NCI-H446 treated with DMSO at 0.1 percent for 48 hours (cell line): ENCODE data around the gene ETNK1.
"Not testable (repeated sequence)": the region's sequence is repeated elsewhere in the genome, so short reads cannot be mapped to it uniquely, and the experiment has no call there.

Experiments
- DNase-seq: peaks from one replicate; lab custom pipeline; 2025; lab: John Stamatoyannopoulos, UW

Gene ETNK1, protein sequence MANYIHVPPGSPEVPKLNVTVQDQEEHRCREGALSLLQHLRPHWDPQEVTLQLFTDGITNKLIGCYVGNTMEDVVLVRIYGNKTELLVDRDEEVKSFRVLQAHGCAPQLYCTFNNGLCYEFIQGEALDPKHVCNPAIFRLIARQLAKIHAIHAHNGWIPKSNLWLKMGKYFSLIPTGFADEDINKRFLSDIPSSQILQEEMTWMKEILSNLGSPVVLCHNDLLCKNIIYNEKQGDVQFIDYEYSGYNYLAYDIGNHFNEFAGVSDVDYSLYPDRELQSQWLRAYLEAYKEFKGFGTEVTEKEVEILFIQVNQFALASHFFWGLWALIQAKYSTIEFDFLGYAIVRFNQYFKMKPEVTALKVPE

DNA sequence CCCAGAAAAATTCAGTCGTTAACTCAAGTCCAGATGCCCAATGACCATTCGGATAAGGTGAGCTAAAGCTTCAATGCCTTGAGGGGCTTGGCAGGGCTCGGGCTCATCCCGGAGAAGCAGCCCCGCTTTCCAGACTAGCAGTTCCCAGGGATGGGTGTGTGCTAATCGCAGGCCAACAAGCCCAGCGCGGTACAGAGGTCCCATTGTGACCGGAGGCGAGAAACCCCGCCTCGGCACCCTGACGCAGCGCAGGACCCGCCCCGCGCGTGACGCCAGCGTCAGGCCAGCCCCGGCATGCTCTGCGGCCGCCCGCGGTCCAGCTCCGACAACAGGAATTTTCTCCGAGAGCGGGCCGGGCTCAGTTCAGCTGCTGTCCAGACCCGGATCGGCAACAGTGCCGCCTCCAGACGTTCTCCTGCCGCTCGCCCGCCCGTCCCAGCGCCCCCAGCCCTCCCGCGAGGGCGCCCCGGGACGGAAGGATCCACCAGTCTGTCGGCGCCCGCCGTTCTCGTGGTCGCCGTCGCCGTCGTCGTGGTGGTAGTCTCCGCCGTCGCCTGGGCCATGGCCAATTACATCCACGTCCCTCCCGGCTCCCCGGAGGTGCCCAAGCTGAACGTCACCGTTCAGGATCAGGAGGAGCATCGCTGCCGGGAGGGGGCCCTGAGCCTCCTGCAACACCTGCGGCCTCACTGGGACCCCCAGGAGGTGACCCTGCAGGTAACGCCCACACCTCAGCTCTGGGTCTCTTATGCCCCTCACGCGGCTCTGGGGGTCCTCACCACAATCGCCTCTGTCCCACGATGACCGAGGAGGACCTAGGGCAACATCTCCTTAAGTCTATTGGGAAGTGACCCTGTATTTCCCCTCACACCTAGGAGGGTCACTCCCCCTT lies at the start of gene ETNK1:
Gene ETNK1 (plus strand): TSS at position 302 of the 892 bp plus-strand sequence. CDS start 260 bp downstream, at position 562.
- DNase-seq, result peak; percentile 78

- DNase-seq, result no peak
These were observed 48.9 kb upstream of the ETNK1 start for GRCh38 chr12:22576065-22576464.

DNA sequence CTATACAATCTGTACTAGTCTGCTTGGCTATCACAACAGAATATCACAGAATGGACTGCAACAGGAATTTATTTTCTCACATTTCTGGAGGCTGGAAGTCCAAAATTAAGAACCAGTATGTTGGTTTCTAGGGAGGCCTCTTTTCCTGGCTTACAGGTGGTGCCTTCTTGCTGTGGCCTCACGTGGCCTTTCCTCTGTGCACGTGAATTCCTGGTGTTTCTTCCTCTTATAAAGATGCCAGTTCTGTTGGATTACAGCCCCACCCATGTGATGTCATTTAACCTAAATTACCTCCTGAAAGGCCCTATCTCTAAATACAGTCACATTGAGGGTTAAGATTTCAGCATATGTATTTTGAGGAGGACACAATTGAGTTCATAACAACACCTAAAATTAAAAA lies 48.5 kb upstream of the ETNK1 start:
- DNase-seq, result no peak

GRCh38 chr12:22577667-22578066 lies 47.3 kb upstream of the ETNK1 start:
- DNase-seq, result no peak

GRCh38 chr12:22578328-22578727 lies 46.6 kb upstream of the ETNK1 start:
- no peak for DNase-seq

DNA sequence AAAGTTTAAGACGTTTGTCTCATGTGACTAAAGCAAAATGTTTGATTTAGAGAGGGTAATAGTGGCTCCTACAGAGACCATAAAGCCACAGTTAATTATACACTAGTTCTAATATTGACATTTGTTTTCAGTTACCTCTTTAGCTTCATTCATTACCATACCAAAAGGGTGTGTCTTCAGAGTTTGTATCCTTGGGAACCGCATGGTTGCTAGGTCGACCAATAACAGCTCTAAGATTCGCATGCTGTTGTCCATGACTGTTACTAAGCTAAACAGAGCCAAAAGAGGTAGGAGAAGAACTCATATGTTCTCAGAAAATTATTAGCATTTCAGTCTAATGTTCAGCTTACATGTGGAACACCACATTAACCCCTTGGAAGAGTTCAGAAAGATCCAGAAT lies 36.2 kb upstream of the ETNK1 start:
- DNase-seq, result no peak

DNA sequence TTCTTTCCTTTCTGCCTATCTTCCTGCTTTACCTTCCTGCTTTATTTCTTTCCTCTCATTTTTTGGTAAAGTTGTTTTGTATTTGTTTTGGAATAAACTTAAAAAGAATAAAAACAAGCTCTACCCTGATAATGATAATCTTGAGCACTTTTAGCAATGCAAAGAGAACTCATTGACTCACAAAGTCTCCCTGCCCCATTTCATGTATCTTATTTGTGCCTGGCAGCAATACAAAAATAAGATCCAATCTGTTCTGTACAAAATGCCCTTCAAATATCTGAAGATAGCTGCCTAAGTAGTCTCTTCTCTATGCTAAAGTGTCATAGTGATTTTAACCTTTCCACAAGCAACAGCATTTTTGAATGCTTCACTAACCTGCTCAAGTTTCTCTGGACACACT lies 31.1 kb upstream of the ETNK1 start:
- no peak for DNase-seq

DNA sequence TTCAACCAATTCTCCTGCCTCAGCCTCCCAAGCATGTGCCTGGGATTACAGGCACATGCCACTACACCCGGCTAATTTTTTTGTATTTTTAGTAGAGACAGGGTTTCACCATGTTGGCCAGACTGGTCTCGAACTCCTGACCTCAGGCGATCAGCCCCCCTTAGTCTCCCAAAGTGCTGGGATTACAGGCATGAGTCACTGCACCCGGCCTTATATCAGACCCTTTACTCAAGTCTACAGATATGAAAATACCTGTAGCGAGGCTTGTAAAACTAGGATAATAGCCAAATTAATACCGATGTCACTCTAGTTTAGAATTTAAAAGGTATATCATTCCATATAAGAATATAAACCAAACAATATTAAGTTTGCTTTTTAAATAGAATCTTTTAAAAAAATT lies 27.4 kb upstream of the ETNK1 start:
- DNase-seq, result not testable (repeated sequence)

- DNase-seq, result no peak
These were observed 26.7 kb upstream of the ETNK1 start for GRCh38 chr12:22598141-22598762.

DNA sequence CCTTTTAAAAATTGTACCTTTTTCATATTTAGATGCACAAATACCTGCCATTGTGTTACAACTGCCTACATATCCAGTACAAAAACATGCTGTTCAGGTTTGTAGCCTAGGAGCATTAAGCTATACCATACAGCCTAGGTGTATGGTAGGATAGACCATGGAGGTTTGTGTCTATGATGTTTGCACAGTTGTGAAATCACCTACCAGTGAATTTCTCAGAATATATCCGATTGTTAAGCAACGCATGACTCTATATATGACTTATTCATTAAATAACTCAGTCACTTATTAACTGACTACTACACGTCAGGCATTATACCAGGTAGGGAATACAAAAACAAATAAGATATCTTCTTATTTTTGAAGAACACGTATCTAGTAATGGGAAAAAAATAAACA lies 26.2 kb upstream of the ETNK1 start:
- no peak for DNase-seq

DNA sequence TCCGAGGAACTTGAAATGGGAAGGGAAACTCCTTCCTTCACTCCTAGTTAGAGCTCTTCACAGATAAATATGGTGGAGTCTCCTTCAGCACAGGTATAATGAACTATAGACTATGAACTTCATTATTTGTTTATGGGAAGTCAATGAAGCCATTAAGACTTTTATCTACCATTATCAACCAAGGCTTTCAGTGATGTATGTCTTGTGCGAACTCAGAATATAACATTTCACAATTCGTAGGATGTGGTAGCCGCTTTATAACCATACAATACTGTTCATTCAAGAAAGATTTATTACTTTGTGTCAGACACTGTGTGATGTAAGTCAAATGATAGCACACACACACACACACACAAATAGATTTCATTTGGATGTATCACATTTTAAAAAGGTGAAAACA lies 24.8 kb upstream of the ETNK1 start:
- no peak for DNase-seq

GRCh38 chr12:22609501-22609900 lies 15.5 kb upstream of the ETNK1 start:
- no peak for DNase-seq

DNA sequence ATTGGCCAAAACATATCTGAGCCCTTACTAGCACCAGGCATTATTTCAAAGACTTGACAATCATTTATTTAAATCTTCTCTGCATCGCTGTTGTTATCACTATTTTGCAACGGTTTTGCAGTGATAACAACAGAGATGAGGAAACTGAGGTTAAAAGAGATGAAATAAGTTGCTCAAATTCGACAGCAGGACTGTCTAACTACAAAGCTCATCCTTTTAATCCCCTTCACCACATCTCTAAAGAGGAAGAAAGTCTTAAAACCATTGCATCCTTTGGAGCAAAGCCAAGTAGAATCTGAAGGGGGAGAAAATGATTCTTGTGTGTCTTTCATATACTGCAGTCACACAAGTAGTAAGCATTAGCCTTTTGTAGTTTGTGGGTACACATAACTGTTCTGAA lies 14.8 kb upstream of the ETNK1 start:
- DNase-seq, result no peak

GRCh38 chr12:22612822-22613221 lies 12.1 kb upstream of the ETNK1 start:
- not testable (repeated sequence) for DNase-seq

GRCh38 chr12:22615963-22616501 lies 8.9 kb upstream of the ETNK1 start:
- DNase-seq, result no peak

GRCh38 chr12:22617630-22618029 lies 7.3 kb upstream of the ETNK1 start:
- DNase-seq, result no peak

DNA sequence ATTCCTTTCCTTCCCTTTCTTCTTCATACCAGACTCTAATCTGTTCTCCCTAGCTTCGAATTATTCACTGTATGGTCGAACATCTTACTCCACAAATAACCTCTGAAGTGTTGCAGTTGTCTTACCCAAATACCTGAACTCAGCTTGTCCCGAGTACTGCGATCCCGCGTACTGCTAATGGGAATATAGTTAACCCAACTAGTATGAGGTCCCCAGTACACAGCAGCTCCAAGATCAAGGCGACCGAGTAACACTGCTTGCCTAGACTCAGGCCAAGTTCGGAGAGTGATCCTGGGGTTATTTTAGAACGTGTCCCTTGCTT lies 462 bp upstream of the ETNK1 start:
- no peak for DNase-seq

GRCh38 chr12:22625762-22626294 lies 857 bp downstream of the ETNK1 start:
- DNase-seq, result no peak

DNA sequence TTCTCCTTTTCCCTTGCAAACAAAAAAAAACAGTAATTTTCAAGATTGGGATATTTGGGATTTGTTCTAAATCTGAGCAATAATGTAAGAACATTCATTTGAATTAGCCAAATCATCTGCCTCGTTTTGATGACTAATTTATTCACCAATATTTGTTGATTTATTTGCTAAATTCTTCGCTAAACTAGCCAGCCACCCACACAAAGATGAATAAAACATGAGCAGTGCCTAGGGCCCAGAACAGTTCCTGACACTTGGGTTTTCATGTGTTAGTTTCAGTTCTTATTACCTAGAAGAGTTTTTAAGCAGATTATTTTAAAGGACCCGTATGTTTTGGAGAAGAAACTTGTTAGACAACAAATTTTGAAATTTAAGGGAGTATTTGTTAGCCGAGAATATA lies 1.4 kb downstream of the ETNK1 start:
- DNase-seq, result no peak

GRCh38 chr12:22627371-22627770 lies 2.4 kb downstream of the ETNK1 start:
- DNase-seq, result no peak

DNA sequence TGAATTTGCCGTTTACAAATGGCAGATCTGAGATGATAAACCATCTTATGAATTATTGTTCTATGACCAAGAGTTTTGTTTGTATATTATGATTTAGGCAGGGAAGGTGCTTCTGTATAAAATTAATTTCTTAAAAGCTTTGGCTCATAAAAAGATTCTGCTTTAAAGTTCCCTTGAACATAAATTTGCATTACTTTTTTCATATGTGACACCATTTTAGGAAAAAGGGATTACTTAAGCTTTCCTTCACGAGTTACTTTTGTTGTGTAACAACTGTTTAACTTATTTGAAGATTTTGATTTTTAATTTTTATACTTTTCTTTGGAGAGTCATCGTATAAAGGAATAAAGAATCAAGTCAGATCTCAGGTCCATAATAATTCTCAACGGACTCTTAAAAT lies 3.3 kb downstream of the ETNK1 start:
- no peak for DNase-seq

DNA sequence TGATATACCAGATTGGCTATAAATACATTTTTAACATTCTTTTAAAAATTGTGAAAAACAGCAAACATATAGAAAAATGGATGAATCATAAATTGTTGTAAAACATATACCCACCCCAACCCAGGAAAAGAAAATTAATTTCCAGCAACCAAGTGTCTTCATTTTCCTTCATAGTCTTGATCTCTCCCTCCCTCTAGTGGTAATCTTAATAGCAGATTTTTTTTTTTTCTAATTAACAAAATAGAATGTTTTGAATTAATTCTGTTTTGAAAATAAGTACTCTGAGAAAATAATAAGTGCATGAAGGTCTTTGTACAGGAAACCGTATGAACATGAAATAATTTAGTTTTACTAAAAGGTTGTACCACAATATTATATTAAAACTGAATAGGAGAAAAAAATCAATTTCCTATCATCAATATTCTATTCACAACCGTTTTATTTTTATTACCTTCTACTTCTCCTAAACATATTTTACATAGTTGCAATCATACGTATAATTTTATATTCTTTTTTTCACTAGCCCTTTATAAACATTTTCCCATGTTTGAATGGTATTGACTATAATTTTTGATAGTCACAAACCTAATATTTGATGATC lies 7.0 kb downstream of the ETNK1 start:
- no peak for DNase-seq
